K562 treated with DMSO at 1 percent for 4 hours (cell line): ENCODE data around the gene NOX4. TPM values are rescaled to one million over a fixed set of nuclear protein-coding genes. Genes with fewer than 3 reads are reported as not detected.

Source experiments
- total RNA-seq: library from RNA; unstranded; fragments of 300-600 nt; gene quantifications from 2 replicates; pipeline ENCODE4 v1.2.3, GENCODE V29; 2022; ENCODE audit not compliant: insufficient read depth

NOX4 gene
- not detected in 2 replicates for total RNA-seq

GRCh38 chr11:89490981-89491690 is at the start of gene NOX4:
TSS of gene NOX4 (minus strand) at chr11:89491375. CDS start at chr11:89491246, 129 bp downstream.

Other genes starting within 250 kb of the NOX4 start
- gene TRIM77, start 218.9 kb upstream of the NOX4 start, total RNA-seq, result not detected in 2 replicates